Peyer's patch (tissue), 4 donors: ENCODE data around the gene GMEB2. TPM values are rescaled to one million over a fixed set of nuclear protein-coding genes. Genes with fewer than 3 reads are reported as not detected.
"Not testable (repeated sequence)": the region's sequence is repeated elsewhere in the genome, so short reads cannot be mapped to it uniquely, and the experiment has no call there.

Experiments
- DNase-seq, 3 donors: peaks; one replicate each; pipeline ENCODE4 v3.0.0-alpha.2; 2017 to 2019
- H3K27ac ChIP-seq, 4 donors: fragments of 200-600 bp; sonication (generic); one replicate each; pipeline ENCODE4 v1.5.1; 2016 to 2019
- H3K27me3 ChIP-seq, 2 donors: fragments of 200-600 bp; sonication (generic); one replicate each; pipeline ENCODE4 v1.5.1; 2019
- H3K36me3 ChIP-seq, 3 donors: fragments of 200-600 bp; sonication (generic); one replicate each; pipeline ENCODE4 v1.5.1; 2016 to 2019
- H3K4me1 ChIP-seq, 4 donors: fragments of 200-600 bp; sonication (generic); one replicate each; pipeline ENCODE4 v1.5.1; 2016 to 2019
- H3K4me3 ChIP-seq, 4 donors: fragments of 200-600 bp; sonication (generic); 1 replicate in 3 of 4; 2 replicates in 1 of 4; pipeline ENCODE4 v1.5.1; 2016 to 2019; ENCODE audit warnings: mild to moderate bottlenecking in 1 of 4
- H3K9me3 ChIP-seq, 4 donors: fragments of 200-600 bp; sonication (generic); one replicate each; pipeline ENCODE4 v1.5.1; 2016 to 2019; ENCODE audit warnings: mild to moderate bottlenecking in 1 of 4
- CTCF ChIP-seq, 6 experiments: fragments of 450-650 bp in 4 of 6; fragments of 200-600 bp in 2 of 6; sonication (generic) in 1 of 6; IDR thresholded peaks; one replicate each; pipeline ENCODE4 v1.5.1; 2017 to 2019; ENCODE audit warnings: antibody characterized with exemption in 6 of 6, mild to moderate bottlenecking in 3 of 6, moderate library complexity in 1 of 6
- POLR2A ChIP-seq, 2 donors: fragments of 450-650 bp; IDR thresholded peaks; one replicate each; pipeline ENCODE4 v1.5.1; 2017; ENCODE audit warnings: antibody characterized with exemption in 2 of 2, mild to moderate bottlenecking in 2 of 2, moderate library complexity in 2 of 2
- total RNA-seq, 4 donors: library from RNA; depleted of rRNA; stranded (reverse); fragments of >200 nt; gene quantifications; one replicate each; pipeline ENCODE4 v1.1.0, GENCODE V29; 2016

Gene GMEB2
- total RNA-seq, 4 donors from 2014 or later, result 13.8 to 24.5 (median 17.1) TPM

DNA sequence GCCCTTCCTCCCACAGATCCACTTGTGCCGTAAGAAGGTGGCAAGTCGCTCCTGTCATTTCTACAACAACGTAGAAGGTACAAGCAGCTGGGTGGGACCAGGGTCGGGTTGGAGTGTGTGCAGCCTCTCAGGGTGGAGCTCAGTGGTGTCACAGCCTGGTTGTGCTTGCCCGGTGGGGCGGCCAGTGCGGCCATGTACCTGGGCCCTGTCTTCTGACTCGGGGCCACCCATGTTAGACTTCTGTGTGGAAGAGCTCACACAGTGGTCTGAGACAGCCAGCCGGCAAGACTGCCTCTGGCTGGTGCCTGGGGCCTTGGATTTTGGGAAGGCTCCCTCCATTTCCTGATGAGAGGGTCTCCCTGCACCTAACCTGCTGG lies 35.9 kb upstream of the GMEB2 start:
- Histone ChIP-seq H3K9me3 (no peaks in the 10 kb centered on the region), H3K4me3 (no peak overlapping the region), H3K36me3 (peaks cover 0 to 60% (median 0%) of the 10 kb centered on the region in 3 donors), H3K4me1 (peaks cover 0 to 12% (median 2%) of the 10 kb centered on the region in 4 donors), H3K27ac (no peak overlapping the region), H3K27me3 (no peaks in the 10 kb centered on the region)
- TF ChIP-seq POLR2A (IDR thresholded peaks at IDR 0.05) (no peak), CTCF (IDR thresholded peaks at IDR 0.05) (no peak)
- no peak for DNase-seq

GRCh38 chr20:63661959-63662812 lies 35.3 kb upstream of the GMEB2 start:
- peaks cover 0 to 17% (median 4%) of the 10 kb centered on the region in 4 donors for H3K4me1 ChIP-seq
- H3K27ac ChIP-seq, result no peak overlapping the region
- TF ChIP-seq CTCF (IDR thresholded peaks at IDR 0.05) (no peak), POLR2A (IDR thresholded peaks at IDR 0.05) (no peak)
- H3K27me3 ChIP-seq, result no peaks in the 10 kb centered on the region
- no peak overlapping the region for H3K4me3 ChIP-seq
- no peaks in the 10 kb centered on the region for H3K9me3 ChIP-seq
- peaks cover 0 to 54% (median 0%) of the 10 kb centered on the region in 3 donors for H3K36me3 ChIP-seq
- DNase-seq, result no peak

- peaks cover 0 to 45% (median 0%) of the 10 kb centered on the region in 3 donors for H3K36me3 ChIP-seq
- DNase-seq, result no peak
- no peak overlapping the region for H3K27ac ChIP-seq
- no peaks in the 10 kb centered on the region for H3K9me3 ChIP-seq
- H3K4me3 ChIP-seq, result no peak overlapping the region
- H3K27me3 ChIP-seq, result no peaks in the 10 kb centered on the region
- no peak for TF ChIP-seq POLR2A (IDR thresholded peaks at IDR 0.05)
- TF ChIP-seq CTCF (IDR thresholded peaks at IDR 0.05), result no peak
- H3K4me1 ChIP-seq, result peaks cover 0 to 17% (median 4%) of the 10 kb centered on the region in 4 donors
These were observed 34.2 kb upstream of the GMEB2 start for GRCh38 chr20:63661108-63661507.

GRCh38 chr20:63660622-63661021 lies 33.7 kb upstream of the GMEB2 start:
- Histone ChIP-seq H3K4me3 (no peak overlapping the region), H3K36me3 (peaks cover 0 to 40% (median 0%) of the 10 kb centered on the region in 3 donors), H3K4me1 (peaks cover 0 to 17% (median 4%) of the 10 kb centered on the region in 4 donors), H3K27ac (no peak overlapping the region), H3K27me3 (no peaks in the 10 kb centered on the region), H3K9me3 (no peaks in the 10 kb centered on the region)
- no peak for DNase-seq
- TF ChIP-seq CTCF (IDR thresholded peaks at IDR 0.05) (no peak), POLR2A (IDR thresholded peaks at IDR 0.05) (no peak)

- not testable (repeated sequence) for H3K9me3 ChIP-seq, H3K27me3 ChIP-seq, H3K27ac ChIP-seq, DNase-seq, H3K4me3 ChIP-seq
- H3K4me1 ChIP-seq, result peaks cover 0 to 17% (median 4%) of the 10 kb centered on the region in 4 donors
- H3K36me3 ChIP-seq, result peaks cover 0 to 38% (median 0%) of the 10 kb centered on the region in 3 donors
These were observed 33.3 kb upstream of the GMEB2 start for GRCh38 chr20:63660174-63660573.

DNA sequence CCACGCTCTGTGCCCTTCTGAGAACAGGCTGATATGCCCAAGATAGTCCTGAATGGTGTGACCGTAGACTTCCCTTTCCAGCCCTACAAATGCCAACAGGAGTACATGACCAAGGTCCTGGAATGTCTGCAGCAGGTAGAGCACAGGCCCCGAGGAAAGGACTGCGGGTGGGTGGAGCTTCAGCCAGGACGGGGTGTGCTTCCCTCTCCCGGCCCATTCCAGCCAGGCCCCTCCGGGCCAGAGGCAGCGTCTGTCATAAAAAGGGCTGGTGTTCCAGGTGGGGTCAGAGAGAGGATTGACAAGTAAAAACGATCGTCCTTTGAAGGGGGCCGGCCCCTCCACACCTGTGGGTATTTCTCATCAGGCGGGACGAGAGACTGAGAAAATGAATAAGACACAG lies 32.5 kb upstream of the GMEB2 start:
- Histone ChIP-seq H3K4me1 (peaks cover 0 to 17% (median 6%) of the 10 kb centered on the region in 4 donors), H3K36me3 (peaks cover 0 to 33% (median 0%) of the 10 kb centered on the region in 3 donors), H3K27ac (peak overlapping the region in 2 of 4 donors; percentile 82 to 86), H3K4me3 (peak overlapping the region in 2 of 4 donors; percentile 78 to 85), H3K9me3 (no peaks in the 10 kb centered on the region), H3K27me3 (no peaks in the 10 kb centered on the region)
- no peak for DNase-seq
- TF ChIP-seq POLR2A (IDR thresholded peaks at IDR 0.05), result no peak
- no peak for TF ChIP-seq CTCF (IDR thresholded peaks at IDR 0.05)
